Renal pelvis (tissue), 4 donors: Measurements from ENCODE around the gene CCPG1. TPM values are rescaled to one million over a fixed set of nuclear protein-coding genes. Genes with fewer than 3 reads are reported as not detected.

Experiments used
- DNase-seq: peaks from one replicate; pipeline ENCODE4 v3.0.0-alpha.2; 2013
- polyA plus RNA-seq, 3 donors: library from polyadenylated mRNA; unstranded; fragments of 120-200 nt; gene quantifications; one replicate each; pipeline ENCODE4 v1.2.1, GENCODE V29; 2013; ENCODE audit not compliant: insufficient read length in 3 of 3

CCPG1 gene
- polyA plus RNA-seq, 3 donors = 48.5 to 59.0 (median 48.8) TPM

GRCh38 chr15:55398243-55398642 lies 9.9 kb downstream of the CCPG1 start:
- no peak for DNase-seq

GRCh38 chr15:55394694-55395093 lies 13.5 kb downstream of the CCPG1 start:
- DNase-seq = no peak

GRCh38 chr15:55389264-55389607 lies 18.9 kb downstream of the CCPG1 start:
- DNase-seq = no peak

GRCh38 chr15:55387027-55387426 lies 21.1 kb downstream of the CCPG1 start:
- DNase-seq = no peak

- DNase-seq = no peak
Observed at GRCh38 chr15:55383687-55384086, 24.5 kb downstream of the CCPG1 start.

GRCh38 chr15:55381595-55381994 lies 26.6 kb downstream of the CCPG1 start:
- no peak for DNase-seq

GRCh38 chr15:55379095-55379494 lies 29.1 kb downstream of the CCPG1 start:
- DNase-seq = no peak

- DNase-seq = no peak
Observed at GRCh38 chr15:55372701-55373440, 35.3 kb downstream of the CCPG1 start.

- no peak for DNase-seq
Observed at GRCh38 chr15:55366981-55367380, 41.2 kb downstream of the CCPG1 start.

GRCh38 chr15:55362641-55363040 lies 45.5 kb downstream of the CCPG1 start:
- DNase-seq = no peak

GRCh38 chr15:55361048-55361447 lies 47.1 kb downstream of the CCPG1 start:
- no peak for DNase-seq

GRCh38 chr15:55360256-55360655 lies 47.9 kb downstream of the CCPG1 start:
- DNase-seq = no peak

GRCh38 chr15:55358471-55358870 lies 49.7 kb downstream of the CCPG1 start:
- DNase-seq = no peak

GRCh38 chr15:55357774-55358173 lies 50.4 kb downstream of the CCPG1 start:
- no peak for DNase-seq

GRCh38 chr15:55356985-55357585 lies 51.1 kb downstream of the CCPG1 start:
- no peak for DNase-seq

- no peak for DNase-seq
Observed at GRCh38 chr15:55353025-55353424, 55.1 kb downstream of the CCPG1 start.

GRCh38 chr15:55349282-55349681 lies 58.9 kb downstream of the CCPG1 start:
- DNase-seq = no peak

- DNase-seq = no peak
Observed at GRCh38 chr15:55348281-55348778, 59.8 kb downstream of the CCPG1 start.

GRCh38 chr15:55344206-55344605 lies 64.0 kb downstream of the CCPG1 start:
- DNase-seq = no peak

GRCh38 chr15:55343168-55343567 lies 65.0 kb downstream of the CCPG1 start:
- DNase-seq = no peak

- no peak for DNase-seq
Observed at GRCh38 chr15:55337160-55337559, 71.0 kb downstream of the CCPG1 start.

- DNase-seq = no peak
Observed at GRCh38 chr15:55334997-55335396, 73.2 kb downstream of the CCPG1 start.

GRCh38 chr15:55334371-55334770 lies 73.8 kb downstream of the CCPG1 start:
- DNase-seq = no peak

- DNase-seq = no peak
Observed at GRCh38 chr15:55327387-55327786, 80.8 kb downstream of the CCPG1 start.
